Mesothelial cell of epicardium (in vitro differentiated cells): Measurements from ENCODE around the gene ZNF507. TPM values are rescaled to one million over a fixed set of nuclear protein-coding genes. Genes with fewer than 3 reads are reported as not detected.
A peak's percentile ranks its signal among the peaks of the same experiment; 100 is the strongest.

Source experiments
- DNase-seq, 2 experiments: peaks; one replicate each; pipeline ENCODE4 v3.0.0; 2021; ENCODE audit warnings: low spot score in 2 of 2; ENCODE audit not compliant: unreplicated experiment in 2 of 2
- H3K27ac Mint-ChIP-seq: 2 replicates; pipeline ENCODE4 v1.8.0; 2021; ENCODE audit warnings: mixed read lengths
- H3K27me3 Mint-ChIP-seq: 2 replicates; pipeline ENCODE4 v1.8.0; 2021; ENCODE audit warnings: low read depth, mixed read lengths
- H3K36me3 Mint-ChIP-seq: 2 replicates; pipeline ENCODE4 v1.8.0; 2021; ENCODE audit warnings: mixed read lengths
- H3K4me1 Mint-ChIP-seq: 2 replicates; pipeline ENCODE4 v1.8.0; 2021; ENCODE audit warnings: mixed read lengths
- H3K4me3 Mint-ChIP-seq: 2 replicates; pipeline ENCODE4 v1.8.0; 2021; ENCODE audit warnings: mild to moderate bottlenecking, moderate library complexity, mixed read lengths
- H3K9me3 Mint-ChIP-seq: 2 replicates; pipeline ENCODE4 v1.8.0; 2021; ENCODE audit warnings: mixed read lengths
- CTCF ChIP-seq: fragments of 200-600 bp; sonication (generic); IDR thresholded peaks from one replicate; pipeline ENCODE4 v1.5.0; 2021; ENCODE audit warnings: antibody characterized with exemption; ENCODE audit not compliant: unreplicated experiment
- total RNA-seq: library from RNA; stranded (reverse); gene quantifications from 3 replicates; pipeline ENCODE4 v1.2.1, GENCODE V29; 2021

Gene ZNF507
- total RNA-seq, 1 donor from 2014 or later, result 33.6 TPM

DNA sequence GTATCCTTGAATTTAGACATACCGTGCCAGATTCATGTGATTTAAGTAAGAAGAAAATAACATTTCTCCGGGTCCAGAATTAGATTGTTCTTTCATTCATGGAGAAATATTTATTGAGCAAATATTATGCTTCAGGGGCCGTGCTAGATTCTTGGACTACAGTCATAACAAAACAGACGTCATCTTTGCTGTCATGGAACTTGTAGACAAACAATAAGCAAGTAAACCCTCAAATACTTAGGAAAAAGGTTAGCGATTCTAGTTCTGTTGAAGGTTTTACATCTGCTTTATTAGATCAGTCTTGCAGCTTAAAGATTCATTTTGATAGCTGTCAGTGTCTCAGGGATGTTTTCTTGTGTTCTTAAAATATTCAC is 16.9 kb downstream of the ZNF507 start:
- Mint-ChIP-seq H3K9me3 (no peaks in the 10 kb centered on the region), H3K4me3 (no peak overlapping the region), H3K27ac (no peak overlapping the region), H3K4me1 (peaks cover 4% of the 10 kb centered on the region), H3K36me3 (peaks cover 43% of the 10 kb centered on the region), H3K27me3 (no peaks in the 10 kb centered on the region)
- no peak for DNase-seq
- TF ChIP-seq CTCF, result no peak

DNA sequence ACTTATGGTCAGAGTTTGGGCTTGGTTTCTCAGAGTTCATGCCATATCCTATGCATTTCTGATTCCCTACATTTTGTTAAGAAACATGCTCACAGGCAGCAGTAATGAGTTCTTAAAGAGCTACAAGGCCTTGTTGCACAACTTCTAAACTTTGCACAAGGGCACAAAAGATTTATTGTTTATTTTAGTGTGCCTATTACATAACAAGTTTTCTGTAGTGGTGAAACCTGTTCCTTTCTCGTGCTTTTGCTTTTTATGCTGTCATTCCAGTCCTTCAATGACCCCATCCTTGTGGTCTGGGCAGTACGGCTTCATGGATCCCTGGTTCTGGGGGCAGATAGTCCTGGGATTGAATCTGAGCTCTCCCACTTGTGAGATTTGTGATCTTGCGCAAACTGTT is 17.8 kb downstream of the ZNF507 start:
- no peak for TF ChIP-seq CTCF
- Mint-ChIP-seq H3K36me3 (peaks cover 45% of the 10 kb centered on the region), H3K4me1 (peaks cover 4% of the 10 kb centered on the region), H3K4me3 (no peak overlapping the region), H3K27ac (peak overlapping the region; percentile 35), H3K9me3 (no peaks in the 10 kb centered on the region), H3K27me3 (no peaks in the 10 kb centered on the region)
- DNase-seq, result no peak

DNA sequence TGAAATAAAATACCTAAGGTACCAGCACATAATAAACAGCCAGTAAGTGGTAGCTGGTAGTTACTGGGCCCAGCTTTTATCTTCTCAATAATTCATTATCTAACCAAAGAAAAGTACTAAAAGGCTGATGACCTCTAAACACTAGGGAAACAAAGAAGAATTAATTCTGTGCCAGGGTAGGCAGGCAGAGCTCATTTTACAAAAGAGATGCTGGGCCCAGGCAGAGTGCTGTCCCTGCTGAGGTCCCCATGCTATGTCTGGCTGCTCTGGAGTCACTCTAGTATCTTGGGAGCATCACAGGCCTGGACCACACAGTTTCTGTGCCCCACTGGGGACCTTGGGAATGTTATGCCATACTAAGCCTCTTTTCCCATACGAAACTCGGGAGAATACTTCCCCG is 18.2 kb downstream of the ZNF507 start:
- no peak for TF ChIP-seq CTCF
- Mint-ChIP-seq H3K36me3 (peaks cover 47% of the 10 kb centered on the region), H3K27ac (peak overlapping the region; percentile 35), H3K27me3 (no peaks in the 10 kb centered on the region), H3K4me1 (peaks cover 4% of the 10 kb centered on the region), H3K9me3 (no peaks in the 10 kb centered on the region), H3K4me3 (no peak overlapping the region)
- DNase-seq, result no peak

- peaks cover 4% of the 10 kb centered on the region for H3K4me1 Mint-ChIP-seq
- DNase-seq, result no peak
- no peak overlapping the region for H3K27ac Mint-ChIP-seq
- H3K36me3 Mint-ChIP-seq, result peaks cover 47% of the 10 kb centered on the region
- no peak for TF ChIP-seq CTCF
- H3K4me3 Mint-ChIP-seq, result no peak overlapping the region
- no peaks in the 10 kb centered on the region for H3K9me3 Mint-ChIP-seq
- H3K27me3 Mint-ChIP-seq, result no peaks in the 10 kb centered on the region
Observed at GRCh38 chr19:32364040-32364439, 18.6 kb downstream of the ZNF507 start.

DNA sequence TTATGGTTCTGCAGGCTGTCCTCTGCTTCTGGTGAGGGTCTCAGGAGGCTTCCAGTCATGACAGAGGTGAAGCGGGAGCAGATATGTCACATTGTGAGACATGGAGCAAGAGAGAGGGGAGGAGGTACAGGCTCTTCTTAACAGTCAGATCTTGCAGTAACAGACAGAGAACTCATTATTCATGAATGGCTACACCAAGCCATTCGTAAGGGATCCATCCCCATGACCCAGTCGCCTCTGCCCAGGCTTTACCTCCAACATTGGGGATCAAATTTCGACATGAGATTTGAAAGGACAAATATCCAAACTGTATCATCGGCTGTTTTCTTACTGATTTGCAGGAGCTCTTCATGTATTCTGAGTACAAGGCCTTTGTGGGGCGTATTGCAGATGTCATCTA is 21.7 kb downstream of the ZNF507 start:
- Mint-ChIP-seq H3K4me1 (peaks cover 4% of the 10 kb centered on the region), H3K27ac (no peak overlapping the region), H3K4me3 (no peak overlapping the region), H3K36me3 (peaks cover 49% of the 10 kb centered on the region), H3K9me3 (no peaks in the 10 kb centered on the region), H3K27me3 (no peaks in the 10 kb centered on the region)
- DNase-seq, result no peak
- TF ChIP-seq CTCF, result no peak

- Mint-ChIP-seq H3K9me3 (peaks cover 4% of the 10 kb centered on the region), H3K4me1 (peaks cover under 1% of the 10 kb centered on the region), H3K4me3 (no peak overlapping the region), H3K27me3 (no peaks in the 10 kb centered on the region), H3K27ac (no peak overlapping the region), H3K36me3 (peaks cover 47% of the 10 kb centered on the region)
- no peak for TF ChIP-seq CTCF
- no peak for DNase-seq
Observed at GRCh38 chr19:32367948-32368536, 22.6 kb downstream of the ZNF507 start.
